Nephron (organoid): ENCODE results near the gene TRAPPC10.

Experiments
- H3K27ac Mint-ChIP-seq, 3 experiments: 2 replicates each; pipeline ENCODE4 v1.8.0; 2020; ENCODE audit warnings: mixed read lengths in 3 of 3, mild to moderate bottlenecking in 2 of 3, moderate library complexity in 1 of 3
- H3K27me3 Mint-ChIP-seq: 2 replicates; pipeline ENCODE4 v1.8.0; 2021; ENCODE audit warnings: low read depth, mild to moderate bottlenecking, moderate library complexity, mixed read lengths
- H3K36me3 Mint-ChIP-seq: 2 replicates; pipeline ENCODE4 v1.8.0; 2020; ENCODE audit warnings: low read depth, mixed read lengths
- H3K4me1 Mint-ChIP-seq: 2 replicates; pipeline ENCODE4 v1.8.0; 2020; ENCODE audit warnings: mixed read lengths
- H3K4me3 Mint-ChIP-seq, 3 experiments: 2 replicates each; pipeline ENCODE4 v1.8.0; 2020; ENCODE audit warnings: mild to moderate bottlenecking in 3 of 3, mixed read lengths in 3 of 3, moderate library complexity in 2 of 3
- H3K9me3 Mint-ChIP-seq: 2 replicates; pipeline ENCODE4 v1.8.0; 2020; ENCODE audit warnings: mixed read lengths
- CTCF ChIP-seq, 3 experiments: fragments of 200-600 bp; sonication (generic); IDR thresholded peaks; one replicate each; pipeline ENCODE4 v1.5.0; 2021; ENCODE audit warnings: antibody characterized with exemption in 3 of 3; ENCODE audit not compliant: unreplicated experiment in 3 of 3

Gene TRAPPC10

GRCh38 chr21:44027607-44028286 is 15.6 kb downstream of the TRAPPC10 start:
- peaks cover 7% of the 10 kb centered on the region for H3K36me3 Mint-ChIP-seq
- H3K27me3 Mint-ChIP-seq: no peaks in the 10 kb centered on the region
- peaks cover 21% of the 10 kb centered on the region for H3K4me1 Mint-ChIP-seq

GRCh38 chr21:44028287-44028659 is 16.2 kb downstream of the TRAPPC10 start:
- Mint-ChIP-seq H3K36me3 (peaks cover 11% of the 10 kb centered on the region), H3K27me3 (no peaks in the 10 kb centered on the region), H3K4me1 (peaks cover 21% of the 10 kb centered on the region), H3K27ac (peak overlapping the region; percentile 50 to 81 (median 66)), H3K4me3 (no peak overlapping the region), H3K9me3 (no peaks in the 10 kb centered on the region)
- no peak for TF ChIP-seq CTCF (IDR thresholded peaks at IDR 0.05; ENCODE audit: unreplicated experiment in 3 of 3)

More at GRCh38 chr21:44027607-44028286, 15.6 kb downstream of the TRAPPC10 start:
- TF ChIP-seq CTCF (IDR thresholded peaks at IDR 0.05; ENCODE audit: unreplicated experiment in 3 of 3): no peak
- H3K4me3 Mint-ChIP-seq: no peak overlapping the region
- no peaks in the 10 kb centered on the region for H3K9me3 Mint-ChIP-seq
- peak overlapping the region in 1 of 3 experiments; percentile 88 for H3K27ac Mint-ChIP-seq

- Mint-ChIP-seq H3K4me1 (peaks cover 20% of the 10 kb centered on the region), H3K4me3 (no peak overlapping the region), H3K27me3 (no peaks in the 10 kb centered on the region), H3K36me3 (peaks cover 20% of the 10 kb centered on the region), H3K9me3 (no peaks in the 10 kb centered on the region), H3K27ac (peak overlapping the region in 1 of 3 experiments; percentile 81)
- TF ChIP-seq CTCF (IDR thresholded peaks at IDR 0.05; ENCODE audit: unreplicated experiment in 3 of 3): no peak
Observed at GRCh38 chr21:44029460-44030087, 17.5 kb downstream of the TRAPPC10 start.

- peaks cover 53% of the 10 kb centered on the region for H3K36me3 Mint-ChIP-seq
- no peak overlapping the region for H3K4me3 Mint-ChIP-seq
- H3K4me1 Mint-ChIP-seq: no peaks in the 10 kb centered on the region
- TF ChIP-seq CTCF (IDR thresholded peaks at IDR 0.05; ENCODE audit: unreplicated experiment in 3 of 3): no peak
- no peaks in the 10 kb centered on the region for H3K9me3 Mint-ChIP-seq
- no peaks in the 10 kb centered on the region for H3K27me3 Mint-ChIP-seq
- no peak overlapping the region for H3K27ac Mint-ChIP-seq
Observed at GRCh38 chr21:44035244-44035643, 23.1 kb downstream of the TRAPPC10 start.

- H3K36me3 Mint-ChIP-seq: peaks cover 47% of the 10 kb centered on the region
- TF ChIP-seq CTCF (IDR thresholded peaks at IDR 0.05; ENCODE audit: unreplicated experiment in 3 of 3): no peak
- H3K27ac Mint-ChIP-seq: no peak overlapping the region
- H3K27me3 Mint-ChIP-seq: peaks cover 3% of the 10 kb centered on the region
- H3K4me3 Mint-ChIP-seq: no peak overlapping the region
- H3K9me3 Mint-ChIP-seq: no peaks in the 10 kb centered on the region
- H3K4me1 Mint-ChIP-seq: no peaks in the 10 kb centered on the region
Observed at GRCh38 chr21:44038063-44038462, 26.0 kb downstream of the TRAPPC10 start.

GRCh38 chr21:44039828-44040227 is 27.7 kb downstream of the TRAPPC10 start:
- Mint-ChIP-seq H3K27ac (no peak overlapping the region), H3K4me3 (no peak overlapping the region), H3K9me3 (no peaks in the 10 kb centered on the region), H3K4me1 (no peaks in the 10 kb centered on the region), H3K27me3 (peaks cover 3% of the 10 kb centered on the region), H3K36me3 (peaks cover 37% of the 10 kb centered on the region)
- TF ChIP-seq CTCF (IDR thresholded peaks at IDR 0.05; ENCODE audit: unreplicated experiment in 3 of 3): no peak
